Right lobe of liver (tissue), 4 donors: ENCODE data around the gene PTPRN2.

ENCODE experiments used
- CTCF ChIP-seq, 4 donors: fragments of 200-600 bp in 3 of 4; fragments of 450-650 bp in 1 of 4; IDR thresholded peaks; one replicate each; pipeline versions ENCODE4 v1.5.1 to v1.8.0; 2016 to 2022; ENCODE audit warnings: antibody characterized with exemption in 4 of 4, mild to moderate bottlenecking in 2 of 4
- POLR2A ChIP-seq: fragments of 450-650 bp; IDR thresholded peaks from one replicate; pipeline ENCODE4 v1.6.1; 2017; ENCODE audit warnings: antibody characterized with exemption, mild to moderate bottlenecking
- donor health status: DM: no; HTN: no; CAD: no.
- donor health status: DM: no; HTN: no; CAD: no.
- donor health status: DM: no; HTN: yes; CAD: no.

DNA sequence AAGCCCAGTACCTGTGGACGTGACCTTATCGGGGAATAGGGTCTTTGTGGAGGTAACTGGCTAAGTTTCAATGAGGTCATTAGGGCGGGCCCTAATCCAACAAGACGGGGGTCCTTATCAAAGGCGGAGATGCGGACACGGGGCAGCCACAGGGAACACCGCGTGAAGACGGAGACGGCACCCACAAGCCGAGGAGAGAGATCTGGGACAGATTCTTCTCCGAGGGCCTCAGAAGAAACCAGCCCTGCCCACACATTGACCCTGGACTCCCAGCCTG, 733.9 kb downstream of the PTPRN2 start:
- no peak for TF ChIP-seq CTCF (IDR thresholded peaks at IDR 0.05)
- no peak for TF ChIP-seq POLR2A
